ENCODE data around the gene SMIM11.
"Not testable (repeated sequence)": the region's sequence is repeated elsewhere in the genome, so short reads cannot be mapped to it uniquely, and the experiment has no call there.

Gene SMIM11

GRCh38 chr21:34423805-34424204 is 48.5 kb downstream of the SMIM11 start, which contains the start of gene SMIM34:
Gene SMIM34 (minus strand): TSS chr21:34423951. CDS start chr21:34423839, 112 bp downstream.
- not testable (repeated sequence) for DNase-seq (ENCODE audit: low spot score)

- not testable (repeated sequence) for DNase-seq (ENCODE audit: low spot score)
These were observed 52.0 kb downstream of the SMIM11 start for GRCh38 chr21:34427339-34427738.

DNA sequence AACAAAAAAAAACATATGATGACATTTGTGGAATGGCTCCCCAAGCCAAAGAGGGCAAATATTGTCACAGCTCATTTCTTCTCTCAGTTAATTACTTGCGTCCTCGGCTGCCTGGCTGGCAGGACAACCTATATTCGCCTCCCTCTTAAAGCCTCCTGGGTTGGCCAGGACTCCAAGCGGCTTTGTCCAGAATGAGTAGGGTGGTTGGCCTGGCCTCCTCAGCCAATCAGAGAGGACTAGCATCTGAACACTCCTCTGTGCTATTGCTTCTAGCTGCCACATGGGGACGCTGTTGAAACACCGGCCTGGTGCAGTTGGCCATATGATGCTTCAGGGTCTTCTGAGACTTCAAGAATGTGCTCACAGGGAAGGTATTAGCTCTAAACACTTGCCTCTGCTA is 53.1 kb downstream of the SMIM11 start:
- DNase-seq (ENCODE audit: low spot score) = not testable (repeated sequence)

- not testable (repeated sequence) for DNase-seq (ENCODE audit: low spot score)
These were observed 54.4 kb downstream of the SMIM11 start for GRCh38 chr21:34429710-34430109.
